ENCODE data around the gene STARD13.

GRCh38 chr13:33244907-33245287, 40.7 kb downstream of the STARD13 start:
- TF ChIP-seq EZH2 (IDR thresholded peaks at IDR 0.05; ENCODE audit: low read length) (no peak), CTCF (optimal IDR thresholded peaks at IDR 0.05 in 1 of 3, IDR thresholded peaks at IDR 0.05 in 1 of 3, conservative IDR thresholded peaks at IDR 0.05 in 1 of 3; ENCODE audit: extremely low read depth in 1 of 3, insufficient read depth in 2 of 3, low read length in 3 of 3) (no peak)
